H1 (cell line): ENCODE results near the gene RPS6KA4. TPM values are rescaled to one million over a fixed set of nuclear protein-coding genes. Genes with fewer than 3 reads are reported as not detected.

Source experiments
- BCL11A ChIP-seq, 2 experiments: IDR thresholded peaks; one replicate each; pipeline ENCODE4 v1.6.1; 2011; ENCODE audit warnings: low read depth in 2 of 2, low read length in 2 of 2, mild to moderate bottlenecking in 2 of 2
- CBX5 ChIP-seq: fragments of 300-800, 300-1000 bp; sonication (generic); IDR thresholded peaks from 2 replicates; pipeline ENCODE4 v1.7.1; 2016; ENCODE audit warnings: antibody characterized with exemption, low read length, low read depth
- RAD21 ChIP-seq, 2 experiments: IDR thresholded peaks in 1 of 2; conservative IDR thresholded peaks in 1 of 2; 2 replicates each; pipeline ENCODE4 v1.6.1; 2011; ENCODE audit warnings: low read depth in 2 of 2, low read length in 2 of 2, improper control_type of control experiment in 1 of 2, inconsistent platforms in 1 of 2, mild to moderate bottlenecking in 1 of 2, moderate library complexity in 1 of 2
- polyA plus RNA-seq, 7 experiments: library from polyadenylated mRNA; depleted of rRNA in 3 of 7; stranded (reverse) in 5 of 7; unstranded in 2 of 7; fragments of >200 nt in 5 of 7; fragments of 200-250 nt in 2 of 7; gene quantifications; 1 replicate in 5 of 7; 2 replicates in 1 of 7; 4 replicates in 1 of 7; pipeline versions ENCODE4 v1.2.1 to v1.2.3, GENCODE V29; 2011 to 2013; ENCODE audit warnings: missing spikeins in 2 of 7, mixed read lengths in 2 of 7
- total RNA-seq: library from RNA; stranded (reverse); fragmentation: NEBNext Ultra II Directional; extraction: Animal tissue kit (Norgen Biotek cat#: 25700); gene quantifications from 2 replicates; pipeline ENCODE4 v1.2.1, GENCODE V29; 2021

RPS6KA4 gene
- total and polyA plus RNA-seq, 2 of the 8 experiments (the other 6 are each of a cell fraction or from before 2014, with no cell fraction given), result 8.2 to 12.6 TPM

DNA sequence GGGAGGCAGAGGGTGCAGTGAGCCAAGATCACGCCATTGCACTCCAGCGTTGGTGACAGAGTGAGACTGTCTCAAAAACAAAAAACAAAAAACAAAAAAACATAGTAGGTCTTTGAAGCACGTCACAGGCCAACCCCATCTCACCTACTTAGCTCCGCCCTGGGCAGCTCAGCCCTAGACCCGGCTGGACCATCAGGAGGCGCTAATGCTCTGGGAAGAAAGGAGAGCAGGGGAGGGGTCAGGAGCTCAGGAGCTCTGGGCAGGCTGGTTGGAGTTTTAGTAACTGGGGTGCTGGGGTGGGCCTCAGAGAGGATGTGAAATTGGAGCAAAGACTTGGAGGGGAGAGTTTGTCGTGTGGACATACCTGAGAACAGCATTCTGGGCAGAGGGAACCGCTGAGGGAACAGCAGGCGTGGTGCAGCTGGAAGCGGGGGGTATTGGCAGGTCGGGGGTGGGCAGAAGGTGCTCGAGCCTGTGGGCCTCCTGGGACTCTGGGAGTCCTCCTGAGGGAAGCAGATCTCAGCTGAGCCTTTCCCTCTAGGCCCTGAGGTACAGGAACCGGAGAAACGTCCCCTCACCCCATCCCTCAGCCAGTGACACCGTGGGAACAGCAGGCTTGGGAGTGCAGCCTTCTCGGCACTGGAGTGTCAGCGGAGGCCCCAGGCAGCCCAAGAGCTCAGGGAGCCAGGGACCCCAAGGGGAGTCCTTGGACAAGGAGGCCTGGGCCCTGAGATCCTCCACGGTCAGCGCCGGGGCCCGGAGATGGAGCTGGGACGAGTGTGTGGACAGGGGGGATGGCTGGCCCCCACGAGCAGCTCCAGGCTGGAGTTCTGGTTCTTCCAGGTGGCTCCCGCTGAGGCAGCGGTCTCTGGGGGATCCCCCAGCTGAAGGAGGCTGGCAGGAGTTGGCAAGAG lies 2.2 kb upstream of the RPS6KA4 start (continued):
- TF ChIP-seq RAD21 (IDR thresholded peaks at IDR 0.05 in 1 of 2, conservative IDR thresholded peaks at IDR 0.05 in 1 of 2; ENCODE audit: low read depth in 2 of 2, low read length in 2 of 2) (peak; percentile 77 to 87), BCL11A (IDR thresholded peaks at IDR 0.05; ENCODE audit: low read depth in 2 of 2, low read length in 2 of 2) (no peak), CBX5 (no peak)
- TF ChIP-seq, all 59 proteins: peak for 4
